ENCODE data around the gene CDHR3.
A peak's percentile ranks its signal among the peaks of the same experiment; 100 is the strongest.
"Not testable (repeated sequence)": the region's sequence is repeated elsewhere in the genome, so short reads cannot be mapped to it uniquely, and the experiment has no call there.

The CDHR3 gene

DNA sequence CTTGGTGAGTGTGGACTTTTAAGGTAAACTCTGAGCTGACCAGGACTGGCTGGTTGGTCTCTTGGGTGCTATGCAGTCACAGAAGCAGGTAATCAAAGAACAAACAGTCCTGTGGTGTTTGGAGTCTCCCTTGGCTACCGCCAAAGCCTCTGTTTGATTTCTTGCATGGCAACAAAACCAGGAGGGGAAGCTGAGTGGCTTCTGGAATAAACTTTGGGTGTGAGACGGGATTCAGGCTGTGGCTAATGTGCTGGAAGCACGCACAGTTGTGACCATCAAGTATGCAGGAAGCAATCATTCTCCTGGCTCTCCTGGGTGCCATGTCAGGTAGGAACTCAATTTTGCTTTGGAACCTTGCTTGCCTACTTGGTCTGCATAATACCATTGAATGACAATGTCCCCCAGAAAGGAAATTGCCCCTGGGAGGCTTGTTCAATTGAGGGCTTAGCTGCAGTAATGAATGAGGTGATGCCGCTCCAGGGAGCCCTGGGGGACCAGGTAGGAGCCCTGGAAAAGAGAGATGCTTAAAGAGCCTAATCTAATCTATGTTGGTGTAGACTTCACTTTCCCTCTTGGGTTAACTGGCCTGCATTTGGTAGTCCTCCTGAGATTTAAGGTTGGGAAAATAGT, at the start of gene CDHR3:
Gene CDHR3 (plus strand): TSS at position 227 of the 630 bp plus-strand sequence. CDS start 55 bp downstream, at position 282.
- DNase-seq, result peak; percentile 63 to 86

DNA sequence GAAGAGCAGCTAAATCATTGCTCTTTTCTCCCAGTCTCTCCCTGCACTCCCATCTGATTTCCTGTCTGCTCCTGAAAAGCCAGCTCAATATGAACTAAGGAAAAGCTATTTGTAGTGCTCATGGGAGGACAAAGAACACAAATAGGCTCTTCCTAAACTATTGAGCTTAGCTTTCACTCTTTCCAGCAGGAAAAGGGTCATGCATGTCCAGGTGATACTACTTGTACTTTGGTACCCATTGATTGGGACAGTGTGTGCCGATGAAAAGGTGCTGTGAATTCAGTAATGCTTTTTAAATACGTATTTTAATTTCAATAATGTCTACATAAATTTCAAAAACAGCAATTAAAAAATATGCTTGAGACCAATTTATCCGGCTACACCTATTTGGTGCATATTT, 49.1 kb upstream of the CDHR3 start:
- DNase-seq, result no peak

- no peak for DNase-seq
Observed at GRCh38 chr7:105916603-105917002, 46.5 kb upstream of the CDHR3 start.

DNA sequence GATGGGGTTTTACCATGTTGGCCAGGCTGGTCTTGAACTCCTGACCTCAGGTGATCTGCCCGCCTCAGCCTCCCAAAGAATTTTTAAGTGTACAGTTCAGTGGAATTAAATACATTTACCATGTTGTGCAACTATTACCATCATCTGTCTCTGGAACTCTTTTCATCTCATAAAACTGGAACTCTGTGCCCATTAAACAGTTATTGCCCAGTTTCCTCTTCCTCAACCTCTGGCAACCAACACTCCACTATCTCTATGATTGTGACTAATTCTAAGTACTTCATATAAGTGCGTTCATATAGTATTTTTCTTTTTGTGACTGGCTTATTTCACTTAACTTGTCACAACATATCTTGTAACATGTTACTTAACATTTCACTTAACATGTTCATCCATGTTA, 45.4 kb upstream of the CDHR3 start:
- DNase-seq, result no peak

DNA sequence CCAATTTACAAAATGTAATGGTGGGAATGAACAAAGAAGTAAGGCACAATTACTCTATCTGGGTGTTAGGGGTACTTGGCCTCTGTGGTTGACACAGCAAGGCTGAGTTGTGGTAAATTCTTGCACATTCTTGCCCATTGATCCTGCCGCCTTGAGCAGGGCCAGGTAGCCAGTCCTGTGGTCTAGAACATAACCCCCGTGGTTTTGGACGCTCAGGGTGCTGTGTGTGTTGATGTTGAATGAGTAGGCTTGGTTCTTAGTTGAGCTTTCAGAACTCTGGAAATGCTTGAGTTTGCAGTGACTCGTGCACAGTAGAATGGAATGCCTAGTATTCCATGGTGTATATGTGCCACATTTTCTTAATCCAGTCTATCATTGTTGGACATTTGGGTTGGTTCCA, 42.3 kb upstream of the CDHR3 start:
- DNase-seq, result no peak

DNA sequence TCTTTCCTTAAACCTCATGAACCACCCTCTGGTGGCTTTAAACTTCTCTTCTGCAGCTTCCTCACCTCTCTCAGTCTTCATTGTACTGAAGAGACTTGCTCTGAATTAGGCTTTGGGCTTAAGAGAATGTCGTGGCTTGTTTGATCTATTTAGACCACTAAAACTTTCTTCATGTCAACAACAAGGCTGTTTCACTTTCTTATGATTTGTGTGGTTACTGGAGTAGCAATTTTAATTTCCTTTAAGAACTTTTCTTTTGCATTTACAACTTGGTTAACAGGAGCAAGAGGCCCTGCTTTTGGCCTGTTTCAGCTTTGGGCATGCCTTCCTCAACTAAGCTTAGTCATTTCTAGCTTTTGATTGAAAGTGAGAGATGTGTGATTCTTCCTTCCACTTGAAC, 38.1 kb upstream of the CDHR3 start:
- no peak for DNase-seq

GRCh38 chr7:105926131-105926530, 36.9 kb upstream of the CDHR3 start:
- DNase-seq, result no peak

- no peak for DNase-seq
Observed at GRCh38 chr7:105931179-105931578, 31.9 kb upstream of the CDHR3 start.

GRCh38 chr7:105932835-105933477, 30.1 kb upstream of the CDHR3 start:
- DNase-seq, result no peak

- peak; percentile 27 to 56 for DNase-seq
Observed at GRCh38 chr7:105934572-105935185, 28.4 kb upstream of the CDHR3 start.

- DNase-seq, result peak in 1 of 2 experiments; percentile 34
Observed at GRCh38 chr7:105935250-105935649, 27.8 kb upstream of the CDHR3 start.

- no peak for DNase-seq
Observed at GRCh38 chr7:105937411-105937810, 25.7 kb upstream of the CDHR3 start.

- peak; percentile 38 to 76 for DNase-seq
Observed at GRCh38 chr7:105940109-105940508, 23.0 kb upstream of the CDHR3 start.

GRCh38 chr7:105941596-105941995, 21.5 kb upstream of the CDHR3 start:
- DNase-seq, result no peak

GRCh38 chr7:105943486-105943885, 19.6 kb upstream of the CDHR3 start:
- DNase-seq, result no peak

GRCh38 chr7:105945848-105946247, 17.2 kb upstream of the CDHR3 start:
- no peak for DNase-seq

DNA sequence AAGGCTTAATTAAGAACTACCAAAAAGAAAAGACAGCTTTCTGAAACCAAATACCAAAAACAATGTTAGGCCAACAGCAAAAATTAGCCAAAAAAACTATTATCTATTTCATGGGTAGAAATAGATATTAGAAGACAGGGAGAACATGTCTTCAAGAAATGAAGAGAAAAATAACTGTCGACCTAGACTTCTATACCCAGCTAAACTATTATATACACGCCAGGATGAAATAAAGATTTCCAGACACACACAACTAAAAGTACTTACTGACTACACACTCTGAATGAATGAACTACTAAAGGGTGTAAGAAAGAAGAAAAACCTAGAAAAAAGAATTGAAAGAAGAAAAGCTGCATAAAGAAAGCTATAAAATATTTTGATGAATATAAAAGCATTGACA, 11.5 kb upstream of the CDHR3 start:
- no peak for DNase-seq

DNA sequence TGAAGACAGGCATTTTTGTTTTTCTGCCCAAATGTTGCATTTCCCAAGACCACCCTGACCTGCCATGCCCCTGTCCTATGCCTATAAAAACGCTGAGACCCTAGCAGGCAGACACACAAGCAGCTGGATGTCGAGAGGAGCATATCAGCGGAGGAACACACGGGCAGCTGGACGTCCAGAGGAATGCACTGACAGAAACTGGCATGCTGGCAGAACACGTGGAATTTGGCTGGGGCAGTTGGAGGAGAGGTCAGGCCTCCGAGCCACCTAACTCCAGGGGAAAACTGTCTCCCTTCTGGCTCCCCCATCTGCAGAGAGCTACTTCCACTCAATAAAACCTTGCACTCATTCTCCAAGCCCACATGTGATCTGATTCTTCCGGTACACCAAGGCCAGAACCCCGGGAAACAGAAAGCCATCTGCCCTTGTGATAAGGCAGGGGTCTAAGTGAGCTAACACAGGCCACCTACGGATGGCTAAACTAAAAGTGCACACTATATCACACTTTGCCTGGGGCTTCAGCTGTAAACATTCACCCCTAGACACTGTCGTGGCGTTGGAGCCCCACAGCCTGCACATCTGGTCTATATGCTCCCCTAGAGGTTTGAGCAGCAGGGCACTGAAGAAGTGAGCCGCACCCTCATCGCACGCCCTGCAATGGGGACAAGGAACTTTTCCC, 10.0 kb upstream of the CDHR3 start:
- DNase-seq, result no peak

- DNase-seq, result no peak
Observed at GRCh38 chr7:105954711-105955110, 8.4 kb upstream of the CDHR3 start.

DNA sequence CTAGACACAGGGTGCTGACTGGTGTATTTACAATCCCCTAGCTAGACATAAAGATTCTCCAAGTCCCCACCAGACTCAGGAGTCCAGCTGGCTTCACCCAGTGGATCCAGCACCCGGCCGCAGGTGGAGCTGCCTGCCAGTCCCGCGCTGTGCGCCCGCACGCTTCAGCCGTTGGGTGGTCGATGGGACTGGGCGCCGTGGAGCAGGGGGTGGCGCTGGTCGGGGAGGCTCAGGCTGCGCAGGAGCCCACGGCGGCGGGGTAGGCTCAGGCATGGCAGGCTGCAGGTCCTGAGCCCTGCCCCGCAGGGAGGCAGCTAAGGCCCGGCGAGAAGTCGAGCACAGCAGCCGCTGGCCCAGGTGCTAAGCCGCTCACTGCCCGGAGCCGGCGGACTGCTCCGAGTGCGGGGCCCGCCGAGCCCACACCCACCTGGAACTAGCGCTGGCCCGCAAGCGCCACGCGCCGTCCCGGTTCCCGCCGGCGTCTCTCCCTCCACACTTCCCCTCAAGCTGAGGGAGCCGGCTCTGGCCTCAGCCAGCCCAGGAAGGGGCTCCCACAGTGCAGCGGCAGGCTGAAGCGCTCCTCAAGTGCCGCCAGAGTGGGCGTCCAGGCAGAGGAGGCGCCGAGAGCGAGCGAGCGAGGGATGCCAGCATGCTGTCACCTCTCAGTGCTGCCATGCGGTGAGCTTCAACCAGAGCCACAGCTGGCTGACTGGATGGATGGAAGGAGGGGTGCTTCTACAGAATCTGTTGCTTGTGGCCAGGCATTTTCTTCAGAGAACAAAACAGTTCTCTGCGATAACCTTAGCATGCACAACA, 7.2 kb upstream of the CDHR3 start:
- not testable (repeated sequence) for DNase-seq

DNA sequence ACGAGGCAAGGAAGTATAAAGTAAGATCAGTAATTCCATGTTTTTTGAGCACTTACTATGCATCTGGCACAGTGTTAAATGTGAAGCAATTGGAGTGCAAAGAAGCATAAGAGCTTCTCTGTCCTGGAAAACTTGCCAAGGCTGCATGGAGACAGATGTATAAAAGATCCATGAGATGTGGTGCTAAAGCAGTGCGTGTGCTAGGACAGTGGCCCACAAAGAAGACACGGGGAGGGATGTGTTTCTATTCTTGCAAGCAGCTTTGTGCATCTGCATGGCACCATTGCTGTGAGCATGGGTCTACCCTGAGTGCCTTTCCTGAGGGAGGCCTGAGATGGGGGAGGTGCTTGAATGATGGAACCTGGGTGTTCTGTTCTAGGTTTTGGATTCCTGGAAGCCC, 5.1 kb upstream of the CDHR3 start:
- no peak for DNase-seq

DNA sequence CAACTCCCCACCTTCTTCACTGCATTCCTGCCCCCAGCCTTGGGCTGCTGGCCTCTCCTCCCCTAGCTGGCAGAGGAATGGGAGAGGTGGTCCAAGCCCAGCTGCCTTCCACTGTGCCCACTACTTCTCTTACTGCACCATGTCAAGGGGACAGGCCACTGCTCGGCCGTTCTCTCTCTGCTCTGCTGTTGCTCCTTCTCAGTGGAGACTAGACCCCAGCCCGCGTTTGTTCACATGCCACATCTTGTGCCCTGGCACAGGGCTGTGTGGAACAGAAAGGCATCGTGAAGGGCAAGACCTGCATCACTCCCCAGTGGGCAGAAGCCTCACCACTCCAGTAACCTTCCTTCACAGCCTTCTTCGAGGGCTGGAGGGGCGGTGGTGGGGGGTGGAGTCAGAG, 711 bp upstream of the CDHR3 start:
- DNase-seq, result no peak

DNA sequence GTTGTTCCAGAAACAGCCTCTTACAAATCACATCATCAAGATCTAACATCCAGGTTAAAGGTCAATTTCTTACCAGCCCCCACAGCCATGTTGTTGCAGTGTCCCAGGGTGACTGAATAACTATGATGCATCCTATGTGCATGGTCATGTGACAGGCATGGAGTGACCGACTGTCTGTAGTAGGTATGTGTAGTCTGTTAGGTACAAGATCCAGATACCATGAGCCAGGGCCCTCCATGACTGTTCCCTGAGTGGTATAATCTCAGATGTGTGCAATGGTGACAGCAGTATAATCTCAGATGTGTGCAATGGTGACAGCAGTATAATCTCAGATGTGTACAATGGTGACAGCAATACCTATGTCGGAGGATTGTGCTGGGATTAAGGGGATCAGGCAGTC, 8.8 kb downstream of the CDHR3 start:
- no peak for DNase-seq

Measured in NCI-H2081 (cell line).